Measurements from ENCODE around the gene CTBP2. TPM values are rescaled to one million over a fixed set of nuclear protein-coding genes. Genes with fewer than 3 reads are reported as not detected.

CTBP2 gene
- total and polyA plus RNA-seq, 2 of the 13 experiments (the other 11 are each of a cell fraction or from before 2014, with no cell fraction given), result 0.08 TPM; not detected in 1

- no peak for TF ChIP-seq PITX1 (CRISPR knock-in tag; IDR thresholded peaks at IDR 0.05)
- TF ChIP-seq SALL1 (CRISPR knock-in tag; IDR thresholded peaks at IDR 0.05), result no peak
- TF ChIP-seq ZGPAT (CRISPR knock-in tag; IDR thresholded peaks at IDR 0.05), result no peak
These were observed 218.5 kb downstream of the CTBP2 start, which contains the start of gene ZRANB1 (continued) for GRCh38 chr10:124941823-124942222.

DNA sequence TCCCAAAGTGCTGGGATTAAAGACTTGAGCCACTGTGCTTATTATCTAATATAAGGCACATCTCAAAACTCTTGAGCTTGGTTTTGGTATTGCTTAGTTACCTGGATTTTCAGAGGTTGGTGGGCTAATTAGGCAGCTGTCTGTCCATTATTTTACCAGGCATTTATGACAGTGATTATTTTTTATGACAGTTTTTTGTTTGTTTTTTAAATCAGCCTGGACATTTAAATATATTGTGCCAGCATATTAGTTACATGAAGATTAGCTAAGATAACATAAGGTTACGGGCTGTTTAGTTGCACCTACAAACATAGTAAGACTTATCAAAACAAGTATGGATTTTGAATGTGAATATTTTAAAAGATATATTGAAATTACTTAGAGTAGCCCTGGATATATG lies 221.1 kb downstream of the CTBP2 start:
- Histone ChIP-seq H3K27ac (ENCODE audit: extremely low read length, insufficient read depth, low read length) (no peak overlapping the region), H3K4me2 (ENCODE audit: low read depth, low read length) (no peak overlapping the region), H3K36me3 (replicated peaks in 1 of 2; ENCODE audit: control insufficient read depth in 1 of 2, insufficient read depth in 2 of 2, low read length in 2 of 2) (peaks cover 0 to 4% of the 10 kb centered on the region in 2 experiments; a peak in 1 of 5 replicates), H3K79me2 (ENCODE audit: insufficient read depth, low read length) (peaks cover 91% of the 10 kb centered on the region), H4K20me1 (ENCODE audit: insufficient read depth, low read length) (peaks cover 68% of the 10 kb centered on the region), H3K4me3 (replicated peaks in 1 of 3; ENCODE audit: insufficient read depth in 1 of 3, low read depth in 2 of 3, low read length in 3 of 3) (no peak overlapping the region), H2AFZ (ENCODE audit: low read length) (no peak overlapping the region), H3K9me3 (ENCODE audit: low read length) (no peaks in the 10 kb centered on the region), H3K27me3 (ENCODE audit: control insufficient read depth in 1 of 2, insufficient read depth in 2 of 2, low read length in 2 of 2) (no peaks in the 10 kb centered on the region), H3K4me1 (ENCODE audit: insufficient read depth, low read length) (no peaks in the 10 kb centered on the region), H3K9ac (ENCODE audit: insufficient read depth, low read depth, low read length) (no peak overlapping the region)
- ATAC-seq (no peak), FAIRE-seq (no peak), DNase-seq (ENCODE audit: low spot score) (no peak)
- WGBS (ENCODE audit: low lambda C conversion rate), result 2% methylated on average over 1 of the region's 1 CpG
- BruUV-seq (replicated peaks), result no TSS peak
- in situ Hi-C loops (cut with HindIII; ENCODE audit: extremely low pct_ligation_motif_present, low pct_unique_long_range_greater_than_20kb) (no loop called here), intact Hi-C loops (cut with micrococcal nuclease; ENCODE audit: unreplicated experiment) (no loop called here)
- TF ChIP-seq ZNF124 (CRISPR knock-in tag; IDR thresholded peaks at IDR 0.05) (no peak), ZNF12 (CRISPR knock-in tag; IDR thresholded peaks at IDR 0.05) (no peak), HOXD1 (CRISPR knock-in tag; IDR thresholded peaks at IDR 0.05) (no peak), MLLT10 (CRISPR knock-in tag; IDR thresholded peaks at IDR 0.05) (no peak)
- POLR2A ChIA-PET, result no interaction called here
- CTCF ChIA-PET (ENCODE audit: low intra/inter-chr PET ratio, low total read pairs), result no interaction called here

DNA sequence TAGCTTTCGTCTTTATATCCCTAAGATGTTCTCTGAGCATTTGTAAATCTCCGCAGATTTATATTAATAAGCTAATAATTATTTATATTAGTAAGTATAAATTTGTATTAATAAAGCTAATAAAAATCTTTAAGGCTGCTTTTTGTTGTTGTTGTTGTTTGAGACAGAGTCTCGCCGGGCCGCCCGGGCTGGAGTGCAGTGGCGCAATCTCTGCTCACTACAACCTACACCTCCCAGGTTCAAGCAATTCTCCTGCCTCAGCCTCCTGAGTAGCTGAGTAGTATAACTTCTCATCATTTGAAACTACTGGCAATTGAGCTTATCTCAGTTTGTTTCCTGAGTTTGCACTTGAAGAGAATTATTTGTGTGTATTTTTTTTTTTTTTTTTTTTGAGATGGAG lies 223.6 kb downstream of the CTBP2 start:
- H4K20me1 ChIP-seq (ENCODE audit: insufficient read depth, low read length), result peaks cover 68% of the 10 kb centered on the region
- POLR2A ChIA-PET, result no interaction called here
- 94% methylated on average over 7 of the region's 7 CpGs for WGBS (ENCODE audit: low lambda C conversion rate)
- TF ChIP-seq PPARG (CRISPR knock-in tag; conservative IDR thresholded peaks at IDR 0.05) (no peak), THAP7 (CRISPR knock-in tag; IDR thresholded peaks at IDR 0.05) (no peak), ZFYVE20 (CRISPR knock-in tag; IDR thresholded peaks at IDR 0.05; ENCODE audit: borderline replicate concordance, low read depth) (no peak), KDM5B (CRISPR knock-in tag; IDR thresholded peaks at IDR 0.05; ENCODE audit: borderline replicate concordance) (no peak)
- TF ChIP-seq, protein P1, sequence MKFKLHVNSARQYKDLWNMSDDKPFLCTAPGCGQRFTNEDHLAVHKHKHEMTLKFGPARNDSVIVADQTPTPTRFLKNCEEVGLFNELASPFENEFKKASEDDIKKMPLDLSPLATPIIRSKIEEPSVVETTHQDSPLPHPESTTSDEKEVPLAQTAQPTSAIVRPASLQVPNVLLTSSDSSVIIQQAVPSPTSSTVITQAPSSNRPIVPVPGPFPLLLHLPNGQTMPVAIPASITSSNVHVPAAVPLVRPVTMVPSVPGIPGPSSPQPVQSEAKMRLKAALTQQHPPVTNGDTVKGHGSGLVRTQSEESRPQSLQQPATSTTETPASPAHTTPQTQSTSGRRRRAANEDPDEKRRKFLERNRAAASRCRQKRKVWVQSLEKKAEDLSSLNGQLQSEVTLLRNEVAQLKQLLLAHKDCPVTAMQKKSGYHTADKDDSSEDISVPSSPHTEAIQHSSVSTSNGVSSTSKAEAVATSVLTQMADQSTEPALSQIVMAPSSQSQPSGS (CRISPR knock-in tag; IDR thresholded peaks at IDR 0.05), result no peak
- TF ChIP-seq, protein P2, sequence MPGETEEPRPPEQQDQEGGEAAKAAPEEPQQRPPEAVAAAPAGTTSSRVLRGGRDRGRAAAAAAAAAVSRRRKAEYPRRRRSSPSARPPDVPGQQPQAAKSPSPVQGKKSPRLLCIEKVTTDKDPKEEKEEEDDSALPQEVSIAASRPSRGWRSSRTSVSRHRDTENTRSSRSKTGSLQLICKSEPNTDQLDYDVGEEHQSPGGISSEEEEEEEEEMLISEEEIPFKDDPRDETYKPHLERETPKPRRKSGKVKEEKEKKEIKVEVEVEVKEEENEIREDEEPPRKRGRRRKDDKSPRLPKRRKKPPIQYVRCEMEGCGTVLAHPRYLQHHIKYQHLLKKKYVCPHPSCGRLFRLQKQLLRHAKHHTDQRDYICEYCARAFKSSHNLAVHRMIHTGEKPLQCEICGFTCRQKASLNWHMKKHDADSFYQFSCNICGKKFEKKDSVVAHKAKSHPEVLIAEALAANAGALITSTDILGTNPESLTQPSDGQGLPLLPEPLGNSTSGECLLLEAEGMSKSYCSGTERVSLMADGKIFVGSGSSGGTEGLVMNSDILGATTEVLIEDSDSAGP (CRISPR knock-in tag; IDR thresholded peaks at IDR 0.05; ENCODE audit: borderline replicate concordance), result no peak

More for the DNA sequence above, 223.6 kb downstream of the CTBP2 start:
- Histone ChIP-seq H3K79me2 (ENCODE audit: insufficient read depth, low read length) (peaks cover 89% of the 10 kb centered on the region), H2AFZ (ENCODE audit: low read length) (no peak overlapping the region), H3K4me3 (replicated peaks in 1 of 3; ENCODE audit: insufficient read depth in 1 of 3, low read depth in 2 of 3, low read length in 3 of 3) (no peak overlapping the region), H3K9ac (ENCODE audit: insufficient read depth, low read depth, low read length) (no peak overlapping the region), H3K36me3 (replicated peaks in 1 of 2; ENCODE audit: control insufficient read depth in 1 of 2, insufficient read depth in 2 of 2, low read length in 2 of 2) (no peaks in the 10 kb centered on the region; a peak in 1 of 5 replicates), H3K4me1 (ENCODE audit: insufficient read depth, low read length) (no peaks in the 10 kb centered on the region), H3K9me3 (ENCODE audit: low read length) (no peaks in the 10 kb centered on the region), H3K27me3 (ENCODE audit: control insufficient read depth in 1 of 2, insufficient read depth in 2 of 2, low read length in 2 of 2) (no peaks in the 10 kb centered on the region), H3K4me2 (ENCODE audit: low read depth, low read length) (no peak overlapping the region), H3K27ac (ENCODE audit: extremely low read length, insufficient read depth, low read length) (no peak overlapping the region)
- in situ Hi-C loops (cut with HindIII; ENCODE audit: extremely low pct_ligation_motif_present, low pct_unique_long_range_greater_than_20kb) (no loop called here), intact Hi-C loops (cut with micrococcal nuclease; ENCODE audit: unreplicated experiment) (no loop called here)
- FAIRE-seq (no peak), ATAC-seq (no peak), DNase-seq (ENCODE audit: low spot score) (no peak)
- CTCF ChIA-PET (ENCODE audit: low intra/inter-chr PET ratio, low total read pairs), result no interaction called here
- no TSS peak for BruUV-seq (replicated peaks)

Data from HepG2 (cell line).